Measurements from ENCODE around the gene CPT1B. TPM values are rescaled to one million over a fixed set of nuclear protein-coding genes. Genes with fewer than 3 reads are reported as not detected.
"Not testable (repeated sequence)": the region's sequence is repeated elsewhere in the genome, so short reads cannot be mapped to it uniquely, and the experiment has no call there.

The CPT1B gene
- total and polyA plus RNA-seq, 2 of the 4 experiments (the other 2 are of a cell fraction) = 0.36 to 1.8 TPM

GRCh38 chr22:50620593-50621355 is 42.5 kb upstream of the CPT1B start:
- dilution Hi-C loops (cut with HindIII; ENCODE audit: low sequenced_read_pairs, unreplicated experiment) = no loop called here

GRCh38 chr22:50614296-50614695 is 36.1 kb upstream of the CPT1B start:
- H3K56ac ChIP-seq (ENCODE audit: extremely low read depth, insufficient read depth, low read length); DNase-seq; intact Hi-C loops (cut with micrococcal nuclease); H2AFZ ChIP-seq (replicated peaks; ENCODE audit: low read length, poor library complexity); H3K4me1 ChIP-seq (ENCODE audit: control insufficient read depth, insufficient read depth, low read length); ATAC-seq (ENCODE audit: low read depth); H3K27ac ChIP-seq (ENCODE audit: insufficient read depth, low read length); H3K4me2 ChIP-seq (ENCODE audit: low read depth, low read length); dilution Hi-C loops (cut with HindIII; ENCODE audit: low sequenced_read_pairs, unreplicated experiment); H3K18ac ChIP-seq (ENCODE audit: low read depth, low read length); BruUV-seq (replicated peaks); H4K5ac ChIP-seq (ENCODE audit: low read depth, low read length); CTCF ChIA-PET; H2BK120ac ChIP-seq (ENCODE audit: low read depth, low read length); H2AK9ac ChIP-seq (replicated peaks; ENCODE audit: low read depth, low read length, poor library complexity); H3K79me1 ChIP-seq (ENCODE audit: low read depth in 1 of 2, low read length in 2 of 2); H2BK20ac ChIP-seq (ENCODE audit: low read depth, low read length); H4K20me1 ChIP-seq (ENCODE audit: insufficient read depth, low read length); H2AK5ac ChIP-seq (ENCODE audit: low read depth, low read length); H3K4ac ChIP-seq (ENCODE audit: low read depth, low read length); H4K8ac ChIP-seq (ENCODE audit: low read depth in 2 of 2, low read length in 2 of 2); POLR2A ChIA-PET (ENCODE audit: unreplicated experiment); H3K9me3 ChIP-seq (ENCODE audit: control insufficient read depth, insufficient read depth, low read length); in situ Hi-C loops (cut with MboI; ENCODE audit: low sequenced_read_pairs); H3K9me1 ChIP-seq (ENCODE audit: insufficient read depth, low read length); H3K9ac ChIP-seq (ENCODE audit: low read depth, low read length); H3K36me3 ChIP-seq (ENCODE audit: control insufficient read depth, insufficient read depth, low read length); H2BK5ac ChIP-seq (ENCODE audit: low read depth, low read length, poor library complexity, severe bottlenecking); H3K4me3 ChIP-seq (ENCODE audit: insufficient read depth, low read depth, low read length); H4K91ac ChIP-seq (ENCODE audit: insufficient read depth, low read depth, low read length); H2BK15ac ChIP-seq (ENCODE audit: low read depth, low read length); H3K23ac ChIP-seq (ENCODE audit: low read depth, low read length); H3K14ac ChIP-seq (replicated peaks; ENCODE audit: low read depth, low read length): not testable (repeated sequence)
- WGBS, 2 experiments (ENCODE audit: extremely low coverage in 2 of 2, insufficient read length in 1 of 2) = no CpG with 5 or more reads among the region's 3 CpGs
- peaks cover 38% of the 10 kb centered on the region for H3K27me3 ChIP-seq (ENCODE audit: control insufficient read depth, insufficient read depth, low read length)

More at GRCh38 chr22:50620593-50621355, 42.5 kb upstream of the CPT1B start:
- no peak overlapping the region for H3K14ac ChIP-seq (replicated peaks; ENCODE audit: low read depth, low read length)
- intact Hi-C loops (cut with micrococcal nuclease) = loop anchor here (5.0 kb wide), 2 partner anchors 43 to 72 kb away; partner anchors contain the start of gene CPT1B
- H2BK20ac ChIP-seq (ENCODE audit: low read depth, low read length) = no peak overlapping the region
- no peak for DNase-seq
- peaks cover 2% of the 10 kb centered on the region; the same call in 1 of the 2 replicates for H3K36me3 ChIP-seq (ENCODE audit: control insufficient read depth, insufficient read depth, low read length)
- in situ Hi-C loops (cut with MboI; ENCODE audit: low sequenced_read_pairs) = no loop called here
- no peaks in the 10 kb centered on the region for H3K9me3 ChIP-seq (ENCODE audit: control insufficient read depth, insufficient read depth, low read length)
- BruUV-seq (replicated peaks) = no TSS peak
- peaks cover 5% of the 10 kb centered on the region for H4K20me1 ChIP-seq (ENCODE audit: insufficient read depth, low read length)
- 61% methylated on average over 12 of the region's 25 CpGs; no CpG with 5 or more reads in 1 of the 2 experiments for WGBS, 2 experiments (ENCODE audit: extremely low coverage in 2 of 2, insufficient read length in 1 of 2)
- no peak overlapping the region for H3K4me3 ChIP-seq (ENCODE audit: insufficient read depth, low read depth, low read length)
- no peak overlapping the region for H3K4ac ChIP-seq (ENCODE audit: low read depth, low read length)
- peaks cover 7% of the 10 kb centered on the region; the same call in 1 of the 2 replicates for H3K4me1 ChIP-seq (ENCODE audit: control insufficient read depth, insufficient read depth, low read length)
- H4K91ac ChIP-seq (ENCODE audit: insufficient read depth, low read depth, low read length) = no peak overlapping the region
- H2BK5ac ChIP-seq (ENCODE audit: low read depth, low read length, poor library complexity, severe bottlenecking) = no peak overlapping the region
- ChIA-PET CTCF (interaction anchor here (0.6 to 0.7 kb wide), 4 partner anchors 18 to 376 kb away, joined by 3 to 4 read pairs (median 3); partner anchors contain the start of gene TUBGCP6), POLR2A (ENCODE audit: unreplicated experiment) (no interaction called here)
- H3K9ac ChIP-seq (ENCODE audit: low read depth, low read length) = no peak overlapping the region
- 0 out of 2 replicates have a peak, but pooled peaks cover under 1% of the 10 kb centered on the region for H3K9me1 ChIP-seq (ENCODE audit: insufficient read depth, low read length)
- TF ChIP-seq ELK1 (IDR thresholded peaks at IDR 0.05; ENCODE audit: borderline replicate concordance, low read depth, low read length) = no peak
- TF ChIP-seq SMC3 (IDR thresholded peaks at IDR 0.05; ENCODE audit: low read depth, low read length) = no peak
- TF ChIP-seq MAZ (IDR thresholded peaks at IDR 0.05; ENCODE audit: borderline replicate concordance, low read depth, low read length) = no peak; the same call in none of the 2 replicates
- no peak for TF ChIP-seq FOS (IDR thresholded peaks at IDR 0.05; ENCODE audit: low read depth, low read length)
- no peak overlapping the region for H2BK120ac ChIP-seq (ENCODE audit: low read depth, low read length)
- ATAC-seq (ENCODE audit: low read depth) = peak; percentile 92
- no peak overlapping the region for H4K8ac ChIP-seq (ENCODE audit: low read depth in 2 of 2, low read length in 2 of 2)
- H2AK9ac ChIP-seq (replicated peaks; ENCODE audit: low read depth, low read length, poor library complexity) = peak overlapping the region; percentile 82
- H3K56ac ChIP-seq (ENCODE audit: extremely low read depth, insufficient read depth, low read length) = no peak overlapping the region
- no peak overlapping the region for H4K5ac ChIP-seq (ENCODE audit: low read depth, low read length)
- H2BK15ac ChIP-seq (ENCODE audit: low read depth, low read length) = no peak overlapping the region
- H3K18ac ChIP-seq (ENCODE audit: low read depth, low read length) = no peak overlapping the region
- no peak overlapping the region for H3K23ac ChIP-seq (ENCODE audit: low read depth, low read length)
- H3K27ac ChIP-seq (ENCODE audit: insufficient read depth, low read length) = no peak overlapping the region
- H3K27me3 ChIP-seq (ENCODE audit: control insufficient read depth, insufficient read depth, low read length) = peaks cover 2% of the 10 kb centered on the region
- no peak overlapping the region for H2AK5ac ChIP-seq (ENCODE audit: low read depth, low read length)
- H3K4me2 ChIP-seq (ENCODE audit: low read depth, low read length) = peak overlapping the region; percentile 75
- peak overlapping the region; percentile 82 for H2AFZ ChIP-seq (replicated peaks; ENCODE audit: low read length, poor library complexity)
- no peaks in the 10 kb centered on the region for H3K79me1 ChIP-seq (ENCODE audit: low read depth in 1 of 2, low read length in 2 of 2)

Data from IMR-90 (cell line).